Measurements from ENCODE around the gene ANKRD44.
A peak's percentile ranks its signal among the peaks of the same experiment; 100 is the strongest.

Gene ANKRD44

DNA sequence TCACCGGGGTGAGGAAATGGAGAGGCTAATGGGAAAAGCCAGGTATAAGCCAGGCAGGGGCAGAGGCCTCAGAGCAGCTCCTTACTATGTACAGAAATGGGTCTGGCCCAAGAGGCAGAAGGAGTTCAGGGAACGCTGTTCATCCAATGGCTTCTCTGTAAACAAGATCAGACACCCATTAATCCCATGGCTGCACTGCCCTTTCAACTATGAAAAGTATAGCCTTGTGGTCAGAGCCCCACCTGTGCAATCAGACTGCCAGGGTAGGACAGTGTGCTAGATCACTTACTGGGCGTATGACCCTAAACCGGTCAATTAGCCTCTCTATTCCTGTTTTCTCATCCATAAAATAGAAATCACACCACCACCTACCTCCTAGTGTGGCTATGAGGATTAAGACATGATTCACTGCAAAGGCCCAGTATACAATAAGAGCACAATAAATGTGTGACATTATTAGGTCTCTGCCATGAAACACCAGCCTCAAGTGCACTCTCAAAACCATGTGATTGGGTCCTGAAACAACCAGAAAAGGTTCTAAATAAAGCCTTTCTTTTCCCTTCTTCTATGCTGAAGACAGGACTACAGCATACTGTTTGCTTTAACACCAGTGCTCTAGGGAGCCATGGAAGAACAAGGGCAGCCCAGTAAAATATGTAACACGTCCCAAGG, 4.4 kb downstream of the ANKRD44 start:
- DNase-seq: no peak
- peaks cover 47% of the 10 kb centered on the region for H3K4me1 ChIP-seq (ENCODE audit: insufficient read depth, low read length)
- H3K27ac ChIP-seq (ENCODE audit: low read length): no peak overlapping the region
- H2AFZ ChIP-seq (ENCODE audit: low read depth, low read length): no peak overlapping the region
- no peak overlapping the region for H3K4me3 ChIP-seq (ENCODE audit: low read depth in 1 of 2, low read length in 2 of 2)
- no peak for ATAC-seq (ENCODE audit: insufficient read depth, low read depth)
- H3K27me3 ChIP-seq (ENCODE audit: insufficient read depth, low read length, poor library complexity): no peaks in the 10 kb centered on the region
- 0 out of 2 replicates have a peak overlapping the region, but pooled peaks have one; percentile 22 for H3K4me2 ChIP-seq (ENCODE audit: insufficient read depth, low read length)
- H4K20me1 ChIP-seq (ENCODE audit: insufficient read depth, low read length): no peaks in the 10 kb centered on the region; the same call in 1 of the 2 replicates
- no peaks in the 10 kb centered on the region for H3K9me3 ChIP-seq (ENCODE audit: insufficient read depth, low read length, severe bottlenecking)
- H3K79me2 ChIP-seq (ENCODE audit: insufficient read depth, low read length): peaks cover 63% of the 10 kb centered on the region
- TF ChIP-seq, protein P1, sequence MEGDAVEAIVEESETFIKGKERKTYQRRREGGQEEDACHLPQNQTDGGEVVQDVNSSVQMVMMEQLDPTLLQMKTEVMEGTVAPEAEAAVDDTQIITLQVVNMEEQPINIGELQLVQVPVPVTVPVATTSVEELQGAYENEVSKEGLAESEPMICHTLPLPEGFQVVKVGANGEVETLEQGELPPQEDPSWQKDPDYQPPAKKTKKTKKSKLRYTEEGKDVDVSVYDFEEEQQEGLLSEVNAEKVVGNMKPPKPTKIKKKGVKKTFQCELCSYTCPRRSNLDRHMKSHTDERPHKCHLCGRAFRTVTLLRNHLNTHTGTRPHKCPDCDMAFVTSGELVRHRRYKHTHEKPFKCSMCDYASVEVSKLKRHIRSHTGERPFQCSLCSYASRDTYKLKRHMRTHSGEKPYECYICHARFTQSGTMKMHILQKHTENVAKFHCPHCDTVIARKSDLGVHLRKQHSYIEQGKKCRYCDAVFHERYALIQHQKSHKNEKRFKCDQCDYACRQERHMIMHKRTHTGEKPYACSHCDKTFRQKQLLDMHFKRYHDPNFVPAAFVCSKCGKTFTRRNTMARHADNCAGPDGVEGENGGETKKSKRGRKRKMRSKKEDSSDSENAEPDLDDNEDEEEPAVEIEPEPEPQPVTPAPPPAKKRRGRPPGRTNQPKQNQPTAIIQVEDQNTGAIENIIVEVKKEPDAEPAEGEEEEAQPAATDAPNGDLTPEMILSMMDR (IDR thresholded peaks at IDR 0.05; ENCODE audit: borderline replicate concordance, extremely low read depth, low read length, poor library complexity, severe bottlenecking): no peak
- no peak for TF ChIP-seq EZH2 (IDR thresholded peaks at IDR 0.05; ENCODE audit: borderline replicate concordance, low read depth, low read length, severe bottlenecking)
- no peak overlapping the region for H3K9ac ChIP-seq (ENCODE audit: low read depth, low read length)
- H3K36me3 ChIP-seq (ENCODE audit: insufficient read depth, low read length): no peaks in the 10 kb centered on the region

DNA sequence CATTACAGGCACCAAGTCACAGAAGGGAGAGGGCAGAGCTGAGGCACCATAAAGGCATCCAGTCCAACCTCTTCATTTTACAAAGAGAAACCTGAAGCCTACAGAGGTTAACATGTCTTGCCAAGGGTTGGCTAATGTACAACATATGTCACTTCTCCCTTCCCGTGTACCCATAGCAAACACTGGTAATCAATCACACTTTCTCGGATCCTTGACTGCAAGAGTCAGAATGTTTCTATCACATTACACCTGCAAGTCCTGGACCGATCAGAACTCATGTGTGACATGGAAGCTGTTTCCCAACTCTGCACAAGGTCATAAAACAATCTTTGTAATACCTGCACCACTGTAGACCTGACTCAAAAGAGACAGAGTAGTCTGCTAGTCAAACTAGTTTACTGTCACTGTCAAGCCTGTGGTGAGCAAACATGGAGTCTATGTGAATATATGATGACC, 6.0 kb downstream of the ANKRD44 start:
- Histone ChIP-seq H3K36me3 (ENCODE audit: insufficient read depth, low read length) (no peaks in the 10 kb centered on the region), H3K79me2 (ENCODE audit: insufficient read depth, low read length) (peaks cover 68% of the 10 kb centered on the region), H3K4me1 (ENCODE audit: insufficient read depth, low read length) (peaks cover 40% of the 10 kb centered on the region), H3K4me2 (ENCODE audit: insufficient read depth, low read length) (no peak overlapping the region), H3K9me3 (ENCODE audit: insufficient read depth, low read length, severe bottlenecking) (no peaks in the 10 kb centered on the region), H3K9ac (ENCODE audit: low read depth, low read length) (no peak overlapping the region), H2AFZ (ENCODE audit: low read depth, low read length) (no peak overlapping the region), H3K27ac (ENCODE audit: low read length) (no peak overlapping the region), H3K4me3 (ENCODE audit: low read depth in 1 of 2, low read length in 2 of 2) (no peak overlapping the region), H4K20me1 (ENCODE audit: insufficient read depth, low read length) (no peaks in the 10 kb centered on the region; the same call in 1 of the 2 replicates), H3K27me3 (ENCODE audit: insufficient read depth, low read length, poor library complexity) (no peaks in the 10 kb centered on the region)
- TF ChIP-seq, protein P1 (IDR thresholded peaks at IDR 0.05; ENCODE audit: borderline replicate concordance, extremely low read depth, low read length, poor library complexity, severe bottlenecking): no peak
- TF ChIP-seq EZH2 (IDR thresholded peaks at IDR 0.05; ENCODE audit: borderline replicate concordance, low read depth, low read length, severe bottlenecking): no peak
- DNase-seq: no peak
- ATAC-seq (ENCODE audit: insufficient read depth, low read depth): no peak

DNA sequence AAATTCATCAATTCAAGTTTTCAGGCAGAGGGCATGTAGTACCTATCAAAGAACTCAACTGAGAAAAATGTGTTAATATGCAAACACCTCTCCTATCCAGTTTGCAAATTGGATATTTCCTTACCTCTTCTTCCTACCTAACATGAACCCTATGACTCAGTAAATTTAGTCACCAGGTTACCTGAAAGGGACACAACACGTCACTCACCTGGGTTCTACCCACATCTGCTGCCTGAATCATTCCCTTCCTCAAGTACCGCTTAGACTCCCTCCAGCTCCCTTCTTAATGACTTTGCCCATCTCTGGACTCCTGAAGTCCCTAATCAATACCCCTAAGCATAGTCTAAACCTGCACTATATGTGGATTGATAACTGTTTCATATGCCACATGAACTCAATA, 10.4 kb downstream of the ANKRD44 start:
- Histone ChIP-seq H3K79me2 (ENCODE audit: insufficient read depth, low read length) (peaks cover 52% of the 10 kb centered on the region), H3K36me3 (ENCODE audit: insufficient read depth, low read length) (no peaks in the 10 kb centered on the region), H3K4me3 (ENCODE audit: low read depth in 1 of 2, low read length in 2 of 2) (no peak overlapping the region), H3K27ac (ENCODE audit: low read length) (no peak overlapping the region), H3K9ac (ENCODE audit: low read depth, low read length) (no peak overlapping the region), H3K4me2 (ENCODE audit: insufficient read depth, low read length) (no peak overlapping the region), H2AFZ (ENCODE audit: low read depth, low read length) (no peak overlapping the region), H4K20me1 (ENCODE audit: insufficient read depth, low read length) (no peaks in the 10 kb centered on the region), H3K27me3 (ENCODE audit: insufficient read depth, low read length, poor library complexity) (no peaks in the 10 kb centered on the region), H3K9me3 (ENCODE audit: insufficient read depth, low read length, severe bottlenecking) (no peaks in the 10 kb centered on the region), H3K4me1 (ENCODE audit: insufficient read depth, low read length) (peaks cover 27% of the 10 kb centered on the region)
- ATAC-seq (ENCODE audit: insufficient read depth, low read depth) (no peak), DNase-seq (no peak)
- no peak for TF ChIP-seq EZH2 (IDR thresholded peaks at IDR 0.05; ENCODE audit: borderline replicate concordance, low read depth, low read length, severe bottlenecking)
- TF ChIP-seq, protein P1 (IDR thresholded peaks at IDR 0.05; ENCODE audit: borderline replicate concordance, extremely low read depth, low read length, poor library complexity, severe bottlenecking): no peak
